Inflammatory macrophage (primary cell): ENCODE measurements around the gene C10orf120.

ENCODE experiments used
- DNase-seq, 2 donors: peaks; one replicate each; pipeline ENCODE4 v3.0.0-alpha.2; 2020 to 2022
- total RNA-seq, 18 experiments: gene quantifications; one replicate each; lab custom pipeline; 2026; ENCODE audit warnings: mixed read lengths in 6 of 18, inconsistent platforms in 2 of 18; lab: John Stamatoyannopoulos, UW

The C10orf120 gene
- 0 to 0.12 (median 0) reads per million in 18 experiments for total RNA-seq

GRCh38 chr10:122699796-122700455 is at the start of gene C10orf120:
C10orf120 (minus strand) TSS chr10:122699846; CDS start chr10:122699790, 56 bp downstream.
- no peak for DNase-seq

- no peak for DNase-seq
These were observed 48.9 kb upstream of the C10orf120 start for GRCh38 chr10:122748496-122748895.

DNA sequence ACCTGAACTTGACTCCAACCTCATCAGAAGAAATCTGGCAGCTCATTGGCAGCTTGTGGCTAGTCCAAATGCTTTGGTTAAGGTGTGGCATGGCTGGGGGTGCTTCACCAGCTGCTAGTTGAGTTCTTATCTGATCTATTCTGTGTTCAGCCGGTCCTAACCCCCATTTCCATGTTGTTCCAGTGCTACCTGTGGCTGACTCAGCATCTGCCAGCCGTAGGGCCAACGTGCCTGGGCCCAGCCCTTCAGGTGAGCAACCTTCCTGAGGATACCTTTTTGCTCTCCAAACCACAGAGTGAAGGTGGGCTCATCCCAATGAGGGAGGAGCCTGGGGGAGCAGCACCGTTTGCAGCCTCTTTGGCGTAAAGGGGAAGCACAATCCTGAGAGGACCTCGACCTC is 46.8 kb upstream of the C10orf120 start:
- no peak for DNase-seq

- DNase-seq: no peak
These were observed 44.6 kb upstream of the C10orf120 start for GRCh38 chr10:122744257-122744656.

- DNase-seq: no peak
These were observed 41.0 kb upstream of the C10orf120 start for GRCh38 chr10:122740640-122741039.

DNA sequence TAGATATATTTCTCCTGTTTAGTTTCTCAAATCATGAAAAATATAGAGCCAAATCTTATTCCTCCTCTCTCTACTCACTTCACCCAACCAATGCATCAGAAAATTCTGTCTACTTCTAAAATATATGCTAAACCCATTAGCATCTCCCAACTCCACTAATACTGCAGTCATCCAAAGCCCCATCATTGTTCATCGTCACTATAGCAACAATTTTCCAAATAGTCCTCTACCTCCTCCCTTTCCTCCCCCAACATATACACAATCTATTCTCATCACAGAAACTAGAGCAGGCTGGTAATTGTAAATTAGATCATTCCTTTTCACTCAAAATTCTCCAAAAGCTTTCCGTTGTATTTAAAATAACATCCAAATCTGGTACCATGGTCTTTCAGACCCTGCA is 38.4 kb upstream of the C10orf120 start:
- no peak for DNase-seq

DNA sequence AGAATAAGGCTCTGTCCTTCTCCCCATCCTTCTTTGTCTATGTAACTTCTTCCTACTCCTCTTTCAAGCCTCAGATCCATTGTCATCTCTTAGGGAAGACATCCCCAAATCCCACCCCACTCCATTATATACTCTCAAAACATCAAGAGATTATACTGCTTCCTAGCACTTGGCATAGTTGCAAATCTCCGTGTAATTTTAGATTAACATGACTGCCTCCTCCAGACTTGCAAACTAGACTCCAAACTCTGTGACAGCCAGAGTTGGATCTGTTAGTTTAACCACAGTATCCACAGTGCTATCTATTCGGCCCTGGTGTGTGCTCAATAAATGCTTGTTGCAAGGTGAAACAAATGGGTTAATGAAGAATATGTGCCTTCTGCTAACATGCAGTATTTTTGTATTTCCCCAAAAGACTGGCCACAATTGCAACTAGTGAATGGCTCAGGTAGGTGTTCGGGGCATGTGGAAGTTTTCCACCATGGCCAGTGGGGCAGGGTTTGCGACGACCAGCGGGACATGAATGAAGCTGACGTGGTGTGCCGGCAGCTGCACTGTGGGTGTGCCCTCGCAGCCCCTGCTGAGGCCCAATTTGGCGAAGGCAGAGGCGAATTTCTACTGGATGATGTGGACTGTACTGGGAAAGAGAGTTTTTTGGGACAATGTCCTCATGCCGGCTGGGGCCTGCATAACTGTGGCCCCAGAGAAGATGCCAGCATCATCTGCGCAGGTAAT is 34.5 kb upstream of the C10orf120 start:
- no peak for DNase-seq

GRCh38 chr10:122733443-122733842 is 33.8 kb upstream of the C10orf120 start:
- no peak for DNase-seq

- DNase-seq: no peak
These were observed 30.6 kb upstream of the C10orf120 start for GRCh38 chr10:122730238-122730637.

DNA sequence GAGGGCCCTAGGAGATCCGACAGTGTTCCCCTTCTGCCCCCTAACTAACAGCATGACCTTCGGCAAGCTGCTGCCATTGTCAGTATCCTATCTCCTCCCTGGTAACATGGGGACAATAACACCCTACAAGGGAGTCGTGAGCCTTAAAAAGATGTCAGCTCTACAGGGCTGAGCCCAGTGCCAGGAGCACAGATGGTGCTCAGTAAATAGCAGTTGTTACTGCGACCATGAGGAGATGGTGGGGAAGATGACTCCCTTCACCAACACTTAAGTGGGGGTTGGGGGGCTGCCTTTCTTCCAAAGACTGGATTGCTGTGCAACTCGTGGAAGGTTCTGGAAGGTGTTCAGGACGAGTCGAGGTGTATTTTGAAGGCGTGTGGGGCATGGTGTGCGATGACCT is 29.5 kb upstream of the C10orf120 start:
- DNase-seq: no peak

GRCh38 chr10:122727426-122727825 is 27.8 kb upstream of the C10orf120 start:
- DNase-seq: no peak

GRCh38 chr10:122725768-122726167 is 26.1 kb upstream of the C10orf120 start:
- DNase-seq: no peak

GRCh38 chr10:122725006-122725405 is 25.4 kb upstream of the C10orf120 start:
- no peak for DNase-seq

DNA sequence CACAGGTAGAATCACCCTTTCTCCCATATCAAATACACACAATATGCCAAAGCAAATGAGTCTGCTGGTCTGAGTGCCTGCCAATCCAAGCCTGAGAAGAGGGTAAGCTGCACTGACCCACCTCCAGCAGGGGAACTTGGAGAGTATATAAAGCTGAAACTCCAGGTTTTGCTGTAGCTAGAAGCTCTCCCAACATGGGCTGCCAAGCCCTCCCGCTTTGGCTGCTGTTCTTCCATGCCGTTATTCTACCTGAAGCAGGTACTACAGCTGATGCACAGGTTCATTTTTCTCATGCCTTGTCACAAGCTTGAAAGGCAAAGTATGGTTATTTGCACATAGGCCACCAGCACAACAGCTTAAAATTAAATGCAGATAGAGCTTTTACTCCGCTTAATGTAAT is 21.5 kb upstream of the C10orf120 start:
- DNase-seq: no peak

- DNase-seq: no peak
These were observed 16.4 kb upstream of the C10orf120 start for GRCh38 chr10:122716025-122716424.

DNA sequence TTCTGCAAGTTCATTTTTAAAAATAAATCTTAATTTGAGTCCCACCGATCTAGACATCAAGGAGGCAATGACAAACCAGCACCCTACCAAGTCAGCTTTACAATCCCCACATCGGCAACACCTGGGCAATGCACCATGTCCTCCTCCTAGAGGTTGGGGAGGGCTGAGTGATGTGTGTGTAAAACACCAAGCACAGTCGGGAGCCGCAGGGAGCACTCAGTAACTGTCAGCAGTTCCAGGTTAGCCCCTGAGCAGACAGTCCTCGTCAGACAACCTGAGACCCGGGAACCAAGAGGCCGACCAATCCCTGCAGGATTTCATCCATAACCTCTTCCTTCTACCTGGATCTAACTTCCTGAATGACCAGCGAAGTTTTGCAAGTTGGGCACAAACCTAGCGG is 15.9 kb upstream of the C10orf120 start:
- DNase-seq: no peak

GRCh38 chr10:122713091-122713885 is 13.6 kb upstream of the C10orf120 start:
- no peak for DNase-seq

DNA sequence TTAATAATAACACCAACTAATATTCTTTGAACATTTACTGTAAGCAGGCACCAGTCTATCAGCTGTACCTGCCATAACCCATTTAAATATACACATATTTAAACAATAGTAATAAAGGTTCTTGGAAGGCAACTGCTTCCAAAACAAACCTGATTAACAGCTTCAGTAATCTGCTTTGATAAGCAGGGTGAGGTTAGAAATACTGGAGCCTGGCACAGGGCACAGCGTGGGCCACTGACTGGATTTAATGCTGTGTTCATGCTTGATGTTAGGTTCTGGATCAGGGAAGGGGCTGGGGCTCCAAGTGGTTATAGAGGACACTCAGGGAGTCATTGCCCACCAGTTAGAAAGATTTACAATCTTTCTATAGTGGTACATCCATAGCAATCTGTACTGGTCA is 10.9 kb upstream of the C10orf120 start:
- DNase-seq: no peak

DNA sequence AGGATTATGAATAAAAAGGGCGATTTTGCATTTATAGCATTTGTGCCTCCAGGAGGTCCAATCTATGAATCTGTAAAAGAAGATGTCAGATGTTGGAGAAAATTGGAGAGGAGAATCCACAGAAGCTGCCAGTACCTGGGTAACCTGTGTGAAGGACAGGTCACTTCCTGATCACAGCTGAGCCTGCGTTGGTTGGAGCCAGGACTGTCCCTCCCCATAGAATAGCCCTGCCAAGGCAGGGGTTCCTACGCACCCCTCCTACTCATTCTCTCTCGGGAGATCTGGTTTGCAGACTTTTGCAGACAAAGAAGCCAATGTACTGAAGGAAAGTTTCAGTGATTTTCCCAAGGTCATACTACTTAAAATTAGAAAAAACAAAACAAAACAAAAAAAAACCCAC is 10.3 kb upstream of the C10orf120 start:
- DNase-seq: no peak

- DNase-seq: no peak
These were observed 7.9 kb upstream of the C10orf120 start for GRCh38 chr10:122707535-122707934.

DNA sequence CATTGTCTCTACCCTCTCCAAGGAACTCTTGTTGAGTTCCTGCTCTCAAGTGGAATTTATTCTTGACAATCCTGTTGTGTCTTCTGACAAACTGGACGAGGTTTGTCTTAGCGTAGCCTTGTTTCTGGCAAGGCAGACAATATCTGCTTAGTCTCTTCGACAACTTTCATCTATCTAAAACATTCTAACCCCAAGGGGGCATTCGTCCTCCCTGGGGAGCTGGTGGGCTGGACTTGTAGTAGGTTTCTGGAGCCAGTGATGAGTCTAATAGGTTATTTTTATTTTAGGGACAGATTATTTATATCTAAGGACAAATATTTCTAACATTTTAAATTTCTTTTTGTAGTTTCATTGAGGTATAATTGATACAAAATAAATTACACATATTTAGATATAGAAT is 7.3 kb upstream of the C10orf120 start:
- DNase-seq: no peak

DNA sequence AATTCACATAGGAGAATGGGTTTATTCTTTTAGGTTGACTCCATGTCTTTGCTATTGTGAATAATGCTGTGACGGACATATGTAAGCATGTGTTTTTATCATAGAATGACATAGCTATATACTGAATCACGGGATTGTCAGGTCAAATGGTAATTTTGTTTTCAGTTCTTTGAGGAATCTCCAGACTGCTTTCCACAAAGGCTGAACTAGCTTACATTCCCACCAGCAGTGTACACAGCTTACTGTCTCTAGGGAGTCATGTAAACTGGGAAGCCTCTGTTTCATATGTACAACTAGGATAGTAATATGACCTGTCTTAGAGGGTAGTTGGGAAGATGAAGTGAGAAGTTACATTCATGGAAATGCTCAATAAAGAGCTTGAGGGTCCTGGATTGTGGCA is 6.8 kb upstream of the C10orf120 start:
- no peak for DNase-seq
